ENCODE results near the gene CTRB1.

CTRB1 gene

DNA sequence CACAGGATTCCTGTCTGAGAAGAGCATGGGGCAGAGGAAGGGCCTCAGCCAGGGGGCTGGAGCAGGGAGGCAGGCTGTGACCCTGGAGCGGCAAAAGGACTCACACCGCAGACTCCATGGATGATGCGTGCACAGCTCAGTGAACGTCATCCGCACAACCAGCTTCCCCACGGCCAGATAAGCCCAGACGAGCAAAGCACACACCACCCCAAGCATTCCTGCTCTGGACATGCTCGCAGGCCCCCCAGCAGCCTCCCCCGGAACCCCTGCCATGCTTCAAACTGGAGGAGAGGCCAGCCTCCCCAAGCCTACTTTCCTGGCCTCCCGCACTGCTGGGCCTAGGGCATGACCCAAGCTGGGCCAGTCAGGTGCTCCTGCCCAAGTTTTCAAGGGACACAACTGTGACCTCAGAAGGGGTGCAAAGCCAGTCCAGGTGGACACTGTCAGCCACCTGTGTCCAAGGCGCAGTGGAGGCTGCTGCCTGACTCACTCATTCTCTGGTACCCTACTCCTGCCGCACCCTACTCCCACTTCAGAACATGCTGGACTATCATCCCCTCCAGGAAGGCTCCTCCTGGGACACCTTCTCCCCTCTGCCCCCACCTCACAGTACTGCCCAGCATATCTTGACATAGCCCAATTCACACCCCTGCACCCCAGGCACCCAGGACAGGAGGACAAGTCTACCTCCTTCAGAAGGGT is 27.9 kb downstream of the CTRB1 start:
- TF ChIP-seq, protein P1, sequence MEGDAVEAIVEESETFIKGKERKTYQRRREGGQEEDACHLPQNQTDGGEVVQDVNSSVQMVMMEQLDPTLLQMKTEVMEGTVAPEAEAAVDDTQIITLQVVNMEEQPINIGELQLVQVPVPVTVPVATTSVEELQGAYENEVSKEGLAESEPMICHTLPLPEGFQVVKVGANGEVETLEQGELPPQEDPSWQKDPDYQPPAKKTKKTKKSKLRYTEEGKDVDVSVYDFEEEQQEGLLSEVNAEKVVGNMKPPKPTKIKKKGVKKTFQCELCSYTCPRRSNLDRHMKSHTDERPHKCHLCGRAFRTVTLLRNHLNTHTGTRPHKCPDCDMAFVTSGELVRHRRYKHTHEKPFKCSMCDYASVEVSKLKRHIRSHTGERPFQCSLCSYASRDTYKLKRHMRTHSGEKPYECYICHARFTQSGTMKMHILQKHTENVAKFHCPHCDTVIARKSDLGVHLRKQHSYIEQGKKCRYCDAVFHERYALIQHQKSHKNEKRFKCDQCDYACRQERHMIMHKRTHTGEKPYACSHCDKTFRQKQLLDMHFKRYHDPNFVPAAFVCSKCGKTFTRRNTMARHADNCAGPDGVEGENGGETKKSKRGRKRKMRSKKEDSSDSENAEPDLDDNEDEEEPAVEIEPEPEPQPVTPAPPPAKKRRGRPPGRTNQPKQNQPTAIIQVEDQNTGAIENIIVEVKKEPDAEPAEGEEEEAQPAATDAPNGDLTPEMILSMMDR (IDR thresholded peaks at IDR 0.05), result no peak

DNA sequence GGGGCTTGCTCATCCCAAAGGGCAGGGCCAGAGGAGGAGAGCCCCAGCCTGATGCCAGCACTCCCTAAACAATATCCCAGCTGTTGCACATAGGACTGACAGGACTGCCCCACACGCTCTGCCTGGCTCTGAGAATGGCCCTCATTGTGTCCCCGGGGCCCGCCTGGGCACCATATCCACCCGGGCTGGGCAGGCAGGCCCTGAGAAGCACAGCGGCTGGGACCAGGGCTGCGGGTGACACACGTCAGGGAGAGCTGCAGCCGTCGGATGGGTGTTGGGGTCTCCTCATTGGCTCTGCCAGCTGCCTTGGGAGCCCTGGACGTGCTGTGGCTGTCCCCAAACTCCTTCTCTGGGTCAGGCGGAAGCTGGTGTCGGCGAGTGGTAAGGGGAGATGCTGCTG is 28.5 kb downstream of the CTRB1 start:
- TF ChIP-seq, protein P1 (IDR thresholded peaks at IDR 0.05), result no peak

DNA sequence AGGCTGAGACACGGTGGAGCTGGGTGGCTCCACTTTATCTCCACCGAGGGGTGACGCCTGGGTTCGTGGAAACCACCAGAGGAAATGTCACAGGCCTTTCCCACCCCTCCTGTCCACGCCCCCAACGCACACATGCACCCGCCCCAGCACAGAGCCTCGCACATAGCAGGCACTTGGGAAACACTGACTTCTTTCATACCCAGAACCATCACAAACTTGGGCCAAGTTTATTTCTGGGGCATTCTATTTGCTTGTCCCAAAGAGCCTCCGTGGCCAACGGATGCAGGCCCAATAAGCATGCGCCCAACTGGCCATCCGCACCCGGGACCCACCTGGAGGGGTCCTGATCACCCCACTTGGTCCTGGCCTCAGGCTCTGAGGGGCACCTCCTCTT is 29.4 kb downstream of the CTRB1 start:
- TF ChIP-seq, protein P1 (IDR thresholded peaks at IDR 0.05), result no peak

DNA sequence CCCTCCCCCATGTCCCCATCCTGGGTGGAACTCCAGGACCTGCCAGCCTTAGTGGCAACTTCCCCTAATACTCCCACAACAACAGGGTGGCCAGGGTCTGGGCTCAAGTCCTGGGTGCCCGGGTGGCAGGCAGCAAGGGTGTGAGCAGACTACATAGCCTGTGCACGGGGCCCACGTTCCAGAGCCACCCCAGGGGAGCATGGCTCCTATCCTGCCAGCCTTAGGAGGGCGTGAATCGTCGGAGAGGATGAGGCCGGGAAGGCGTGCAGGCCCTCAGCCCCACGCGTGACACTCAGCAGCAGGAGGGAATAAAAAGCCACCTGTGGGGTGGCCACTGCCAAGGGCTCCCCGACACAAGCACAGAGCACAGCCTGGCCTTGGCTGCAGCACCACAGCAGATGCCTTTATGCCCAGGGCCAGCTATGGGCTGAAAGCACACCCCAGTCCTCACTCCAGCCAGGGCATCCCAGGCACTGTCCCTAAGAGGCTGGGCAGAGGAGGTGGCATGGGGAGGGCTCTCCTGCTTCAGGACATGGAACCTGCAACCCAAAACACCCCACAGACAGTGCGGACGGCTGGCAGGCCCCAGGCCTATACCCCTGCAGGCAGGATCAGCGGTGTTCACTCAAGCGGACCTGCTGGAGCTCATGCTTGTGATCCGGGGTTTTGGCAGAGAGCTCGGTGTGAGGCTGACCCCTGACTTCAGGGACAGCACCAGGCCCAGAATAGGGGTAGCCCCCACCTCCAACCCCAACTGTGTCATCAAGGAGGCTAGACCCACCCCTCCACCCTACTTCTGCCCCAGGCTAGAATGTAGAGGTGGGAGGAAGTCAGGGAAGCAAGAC is 30.0 kb downstream of the CTRB1 start:
- TF ChIP-seq, protein P1 (IDR thresholded peaks at IDR 0.05), result no peak

DNA sequence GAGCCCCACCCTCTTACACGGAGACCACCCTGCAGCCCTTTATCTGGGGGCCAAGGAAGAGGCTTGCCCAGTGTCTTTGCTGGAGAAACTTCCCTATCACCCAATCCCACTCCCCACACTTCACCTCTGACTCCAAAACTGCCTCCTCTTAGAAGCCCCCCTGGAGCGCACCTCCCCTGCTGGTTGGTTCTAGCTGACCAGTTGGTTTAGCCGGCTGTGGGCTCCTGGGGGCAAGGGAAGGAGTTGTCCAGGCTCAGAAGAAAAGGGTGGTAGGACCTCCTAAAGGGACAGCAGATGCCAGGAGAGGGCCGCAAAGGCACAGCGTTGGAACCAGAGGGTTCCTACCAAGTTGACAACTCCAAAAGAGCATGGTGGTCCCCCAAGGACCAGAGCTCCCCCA is 30.7 kb downstream of the CTRB1 start:
- TF ChIP-seq, protein P1 (IDR thresholded peaks at IDR 0.05), result no peak

DNA sequence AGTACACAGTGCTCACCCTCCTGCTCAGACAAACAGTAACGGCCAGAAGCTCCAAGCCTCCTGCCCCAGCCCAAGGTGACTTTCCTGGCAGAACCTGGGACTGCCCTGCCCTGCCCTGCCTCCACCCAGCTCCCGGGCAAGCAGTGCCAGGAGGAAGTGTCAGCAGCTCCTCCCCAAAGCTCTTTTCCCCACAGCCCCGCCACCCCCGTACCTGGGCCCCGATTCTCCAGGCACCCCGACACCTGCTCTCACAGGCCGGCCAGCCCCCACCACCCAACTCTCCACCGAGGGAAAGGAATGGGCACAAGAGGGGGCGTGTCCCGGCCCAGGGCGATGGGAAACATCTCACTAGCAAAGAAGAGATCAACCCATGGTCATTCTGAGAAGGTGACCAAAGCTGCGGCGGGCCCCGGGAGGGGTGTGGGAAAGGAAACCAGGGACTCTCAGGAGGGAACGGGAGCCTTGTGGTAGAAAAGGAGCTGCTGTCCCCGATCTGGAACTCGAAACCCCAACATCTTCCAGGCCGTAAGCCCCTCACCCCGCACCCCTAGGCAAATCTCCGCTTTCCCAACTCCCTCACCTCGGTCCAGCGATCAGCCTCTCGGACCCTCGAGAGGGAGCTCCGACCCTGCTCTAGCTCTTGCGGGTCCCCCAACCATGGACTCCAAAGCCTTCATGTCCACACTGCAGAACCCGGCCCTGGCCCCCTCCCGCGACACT is 31.5 kb downstream of the CTRB1 start:
- TF ChIP-seq, protein P1 (IDR thresholded peaks at IDR 0.05), result no peak

DNA sequence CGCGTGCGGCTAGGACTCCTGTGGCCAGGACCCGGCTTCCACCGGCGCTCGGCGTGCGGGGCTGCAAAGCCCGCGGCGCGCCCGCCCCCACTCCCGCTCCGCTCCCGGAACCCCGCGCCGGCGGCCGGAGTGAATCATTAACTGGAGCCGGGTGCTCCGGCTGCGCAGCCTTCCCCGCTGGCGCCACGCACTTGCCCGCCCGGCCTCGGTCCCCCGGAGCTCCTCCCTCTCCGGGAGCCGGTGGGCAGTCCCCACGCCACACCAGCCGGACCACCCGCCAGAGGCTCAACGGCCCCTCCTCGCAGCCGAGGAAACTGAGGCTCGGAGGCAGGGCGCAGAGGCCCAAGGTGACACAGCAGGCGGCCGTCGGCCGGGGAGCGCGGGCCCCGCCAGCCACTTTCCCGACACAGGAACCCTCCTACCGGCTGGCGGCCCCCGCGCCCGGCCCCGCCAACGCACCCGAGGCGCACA is 32.1 kb downstream of the CTRB1 start:
- TF ChIP-seq, protein P1 (IDR thresholded peaks at IDR 0.05), result no peak

Measured in LNCAP (cell line).